Measurements from ENCODE around the gene GPC1.

The GPC1 gene

DNA sequence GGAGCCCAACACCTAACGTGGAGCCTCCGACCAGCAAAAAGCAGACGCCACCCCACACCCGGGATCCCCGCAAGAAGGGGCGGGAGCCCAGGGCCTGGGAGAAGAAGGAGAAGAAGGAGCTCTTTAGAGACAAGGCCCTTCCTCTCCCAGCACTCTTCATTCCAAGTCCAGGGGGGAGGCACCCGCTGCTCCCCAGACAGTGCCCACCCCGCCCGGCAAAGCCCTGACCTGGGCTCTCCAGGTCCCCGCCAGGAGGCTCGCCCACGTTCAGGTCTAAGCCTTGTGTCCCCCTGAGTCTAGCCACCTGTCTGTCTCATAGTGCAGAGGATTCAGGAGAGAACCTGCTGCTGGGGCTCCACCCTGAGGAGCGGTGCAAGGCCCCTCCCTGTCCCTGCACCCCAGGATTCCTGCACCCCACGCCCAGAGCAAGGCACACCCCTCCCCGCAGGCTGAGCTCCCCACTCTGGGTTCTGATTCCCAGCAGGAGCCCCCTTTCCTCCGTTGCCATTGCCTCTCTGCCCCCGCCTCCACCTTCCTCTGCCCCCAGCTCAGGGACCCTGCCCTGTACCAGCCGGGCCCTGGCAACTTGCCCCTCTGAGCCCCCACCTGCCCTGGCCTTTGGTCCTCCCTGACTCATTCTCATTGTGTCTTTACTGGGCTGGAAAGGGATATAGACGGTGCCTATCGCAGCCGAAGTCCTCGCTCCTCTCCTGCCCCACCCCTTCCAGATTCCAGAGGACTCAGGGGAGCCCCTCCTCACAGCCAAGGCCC lies 33.5 kb upstream of the GPC1 start:
- H3K4me1 ChIP-seq (ENCODE audit: control insufficient read depth, insufficient read depth, low read length): no peaks in the 10 kb centered on the region
- POLR2A ChIA-PET: no interaction called here
- TF ChIP-seq ZNF24 (tag by site-specific recombination; IDR thresholded peaks at IDR 0.05): no peak
- TF ChIP-seq ZNF37A (tag by site-specific recombination; IDR thresholded peaks at IDR 0.05): no peak
- TF ChIP-seq ZBTB48 (tag by site-specific recombination; IDR thresholded peaks at IDR 0.05): no peak
- no peak for TF ChIP-seq KLF8 (tag by site-specific recombination; IDR thresholded peaks at IDR 0.05)
- TF ChIP-seq, protein P1, sequence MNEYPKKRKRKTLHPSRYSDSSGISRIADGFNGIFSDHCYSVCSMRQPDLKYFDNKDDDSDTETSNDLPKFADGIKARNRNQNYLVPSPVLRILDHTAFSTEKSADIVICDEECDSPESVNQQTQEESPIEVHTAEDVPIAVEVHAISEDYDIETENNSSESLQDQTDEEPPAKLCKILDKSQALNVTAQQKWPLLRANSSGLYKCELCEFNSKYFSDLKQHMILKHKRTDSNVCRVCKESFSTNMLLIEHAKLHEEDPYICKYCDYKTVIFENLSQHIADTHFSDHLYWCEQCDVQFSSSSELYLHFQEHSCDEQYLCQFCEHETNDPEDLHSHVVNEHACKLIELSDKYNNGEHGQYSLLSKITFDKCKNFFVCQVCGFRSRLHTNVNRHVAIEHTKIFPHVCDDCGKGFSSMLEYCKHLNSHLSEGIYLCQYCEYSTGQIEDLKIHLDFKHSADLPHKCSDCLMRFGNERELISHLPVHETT (tag by site-specific recombination; IDR thresholded peaks at IDR 0.05): no peak
- TF ChIP-seq ZNF132 (tag by site-specific recombination; IDR thresholded peaks at IDR 0.05; ENCODE audit: borderline replicate concordance): no peak
- TF ChIP-seq, protein P2, sequence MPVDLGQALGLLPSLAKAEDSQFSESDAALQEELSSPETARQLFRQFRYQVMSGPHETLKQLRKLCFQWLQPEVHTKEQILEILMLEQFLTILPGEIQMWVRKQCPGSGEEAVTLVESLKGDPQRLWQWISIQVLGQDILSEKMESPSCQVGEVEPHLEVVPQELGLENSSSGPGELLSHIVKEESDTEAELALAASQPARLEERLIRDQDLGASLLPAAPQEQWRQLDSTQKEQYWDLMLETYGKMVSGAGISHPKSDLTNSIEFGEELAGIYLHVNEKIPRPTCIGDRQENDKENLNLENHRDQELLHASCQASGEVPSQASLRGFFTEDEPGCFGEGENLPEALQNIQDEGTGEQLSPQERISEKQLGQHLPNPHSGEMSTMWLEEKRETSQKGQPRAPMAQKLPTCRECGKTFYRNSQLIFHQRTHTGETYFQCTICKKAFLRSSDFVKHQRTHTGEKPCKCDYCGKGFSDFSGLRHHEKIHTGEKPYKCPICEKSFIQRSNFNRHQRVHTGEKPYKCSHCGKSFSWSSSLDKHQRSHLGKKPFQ (tag by site-specific recombination; IDR thresholded peaks at IDR 0.05): no peak
- no peak for TF ChIP-seq ZNF157 (tag by site-specific recombination; IDR thresholded peaks at IDR 0.05)
- no peak for TF ChIP-seq ZNF792 (tag by site-specific recombination; IDR thresholded peaks at IDR 0.05)
- TF ChIP-seq, protein P3, sequence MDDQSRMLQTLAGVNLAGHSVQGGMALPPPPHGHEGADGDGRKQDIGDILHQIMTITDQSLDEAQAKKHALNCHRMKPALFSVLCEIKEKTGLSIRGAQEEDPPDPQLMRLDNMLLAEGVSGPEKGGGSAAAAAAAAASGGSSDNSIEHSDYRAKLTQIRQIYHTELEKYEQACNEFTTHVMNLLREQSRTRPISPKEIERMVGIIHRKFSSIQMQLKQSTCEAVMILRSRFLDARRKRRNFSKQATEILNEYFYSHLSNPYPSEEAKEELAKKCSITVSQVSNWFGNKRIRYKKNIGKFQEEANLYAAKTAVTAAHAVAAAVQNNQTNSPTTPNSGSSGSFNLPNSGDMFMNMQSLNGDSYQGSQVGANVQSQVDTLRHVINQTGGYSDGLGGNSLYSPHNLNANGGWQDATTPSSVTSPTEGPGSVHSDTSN (CRISPR knock-in tag; IDR thresholded peaks at IDR 0.05): no peak

DNA sequence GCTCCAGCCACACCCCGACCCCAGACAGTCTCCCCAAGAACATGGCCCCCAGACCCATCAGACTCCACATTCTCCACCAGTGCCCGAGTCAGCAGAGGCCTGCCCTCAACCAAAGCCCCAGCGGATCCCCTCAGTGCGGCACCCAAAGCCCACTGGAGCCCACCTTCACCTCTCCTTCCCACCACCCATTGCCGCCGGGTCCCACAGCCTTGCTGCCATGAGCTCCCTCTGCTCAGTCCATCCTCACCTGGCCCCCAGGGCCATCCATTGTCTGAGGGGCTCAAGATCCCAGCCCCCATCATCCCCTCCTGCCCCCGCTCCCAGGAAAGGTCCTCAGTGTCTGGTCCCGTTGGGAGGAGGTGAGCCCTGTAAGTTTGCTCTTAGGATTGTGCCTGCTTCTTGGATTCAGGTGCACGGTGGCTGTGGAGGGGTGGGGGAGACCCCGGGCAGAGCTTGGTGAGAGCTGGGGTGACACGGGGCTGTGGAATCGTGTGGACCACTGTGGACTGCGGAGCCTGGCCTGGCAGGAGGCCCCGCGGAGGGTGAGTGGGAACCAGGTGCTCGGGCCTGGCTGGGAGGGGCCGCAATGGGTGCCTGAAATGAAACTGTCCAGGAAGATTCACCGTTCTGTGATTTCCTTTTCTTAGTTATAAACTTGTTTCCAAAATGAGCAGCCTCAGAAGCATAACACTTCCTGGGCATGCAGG lies 32.7 kb upstream of the GPC1 start:
- H3K36me3 ChIP-seq (ENCODE audit: control insufficient read depth in 2 of 2, insufficient read depth in 1 of 2, low read length in 2 of 2): no peaks in the 10 kb centered on the region
- H3K27ac ChIP-seq (ENCODE audit: extremely low read depth, low read depth, low read length): no peak overlapping the region
- H3K4me1 ChIP-seq (ENCODE audit: control insufficient read depth, insufficient read depth, low read length): no peaks in the 10 kb centered on the region
- H3K9me3 ChIP-seq (ENCODE audit: control insufficient read depth, insufficient read depth, low read depth, low read length): no peaks in the 10 kb centered on the region
- ChIA-PET CTCF (no interaction called here), POLR2A (no interaction called here)
- no peak overlapping the region for H3K4me3 ChIP-seq (ENCODE audit: low read depth, low read length)
- TF ChIP-seq ZNF677 (tag by site-specific recombination; IDR thresholded peaks at IDR 0.05) (no peak), ZNF707 (tag by site-specific recombination; IDR thresholded peaks at IDR 0.05) (no peak), ZNF184 (tag by site-specific recombination; IDR thresholded peaks at IDR 0.05) (no peak), ZNF221 (tag by site-specific recombination; IDR thresholded peaks at IDR 0.05; ENCODE audit: borderline replicate concordance) (no peak), ZIC2 (tag by site-specific recombination; IDR thresholded peaks at IDR 0.05) (no peak), SALL2 (tag by site-specific recombination; IDR thresholded peaks at IDR 0.05; ENCODE audit: borderline replicate concordance) (no peak), MEIS1 (CRISPR knock-in tag; IDR thresholded peaks at IDR 0.05; ENCODE audit: borderline replicate concordance) (no peak), ZNF16 (tag by site-specific recombination; IDR thresholded peaks at IDR 0.05; ENCODE audit: low read depth) (no peak), ZNF558 (tag by site-specific recombination; IDR thresholded peaks at IDR 0.05) (no peak), ZNF501 (tag by site-specific recombination; IDR thresholded peaks at IDR 0.05) (no peak), ZNF175 (tag by site-specific recombination; IDR thresholded peaks at IDR 0.05) (no peak)
- TF ChIP-seq, protein P4, sequence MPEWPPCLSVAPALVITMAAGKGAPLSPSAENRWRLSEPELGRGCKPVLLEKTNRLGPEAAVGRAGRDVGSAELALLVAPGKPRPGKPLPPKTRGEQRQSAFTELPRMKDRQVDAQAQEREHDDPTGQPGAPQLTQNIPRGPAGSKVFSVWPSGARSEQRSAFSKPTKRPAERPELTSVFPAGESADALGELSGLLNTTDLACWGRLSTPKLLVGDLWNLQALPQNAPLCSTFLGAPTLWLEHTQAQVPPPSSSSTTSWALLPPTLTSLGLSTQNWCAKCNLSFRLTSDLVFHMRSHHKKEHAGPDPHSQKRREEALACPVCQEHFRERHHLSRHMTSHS (tag by site-specific recombination; IDR thresholded peaks at IDR 0.05): no peak
- TF ChIP-seq, protein P5, sequence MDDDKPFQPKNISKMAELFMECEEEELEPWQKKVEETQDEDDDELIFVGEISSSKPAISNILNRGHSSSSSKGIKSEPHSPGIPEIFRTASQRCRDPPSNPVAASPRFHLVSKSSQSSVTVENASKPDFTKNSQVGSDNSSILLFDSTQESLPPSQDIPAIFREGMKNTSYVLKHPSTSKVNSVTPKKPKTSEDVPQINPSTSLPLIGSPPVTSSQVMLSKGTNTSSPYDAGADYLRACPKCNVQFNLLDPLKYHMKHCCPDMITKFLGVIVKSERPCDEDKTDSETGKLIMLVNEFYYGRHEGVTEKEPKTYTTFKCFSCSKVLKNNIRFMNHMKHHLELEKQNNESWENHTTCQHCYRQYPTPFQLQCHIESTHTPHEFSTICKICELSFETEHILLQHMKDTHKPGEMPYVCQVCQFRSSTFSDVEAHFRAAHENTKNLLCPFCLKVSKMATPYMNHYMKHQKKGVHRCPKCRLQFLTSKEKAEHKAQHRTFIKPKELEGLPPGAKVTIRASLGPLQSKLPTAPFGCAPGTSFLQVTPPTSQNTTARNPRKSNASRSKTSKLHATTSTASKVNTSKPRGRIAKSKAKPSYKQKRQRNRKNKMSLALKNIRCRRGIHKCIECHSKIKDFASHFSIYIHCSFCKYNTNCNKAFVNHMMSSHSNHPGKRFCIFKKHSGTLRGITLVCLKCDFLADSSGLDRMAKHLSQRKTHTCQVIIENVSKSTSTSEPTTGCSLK (tag by site-specific recombination; IDR thresholded peaks at IDR 0.05): no peak
- TF ChIP-seq, protein P6, sequence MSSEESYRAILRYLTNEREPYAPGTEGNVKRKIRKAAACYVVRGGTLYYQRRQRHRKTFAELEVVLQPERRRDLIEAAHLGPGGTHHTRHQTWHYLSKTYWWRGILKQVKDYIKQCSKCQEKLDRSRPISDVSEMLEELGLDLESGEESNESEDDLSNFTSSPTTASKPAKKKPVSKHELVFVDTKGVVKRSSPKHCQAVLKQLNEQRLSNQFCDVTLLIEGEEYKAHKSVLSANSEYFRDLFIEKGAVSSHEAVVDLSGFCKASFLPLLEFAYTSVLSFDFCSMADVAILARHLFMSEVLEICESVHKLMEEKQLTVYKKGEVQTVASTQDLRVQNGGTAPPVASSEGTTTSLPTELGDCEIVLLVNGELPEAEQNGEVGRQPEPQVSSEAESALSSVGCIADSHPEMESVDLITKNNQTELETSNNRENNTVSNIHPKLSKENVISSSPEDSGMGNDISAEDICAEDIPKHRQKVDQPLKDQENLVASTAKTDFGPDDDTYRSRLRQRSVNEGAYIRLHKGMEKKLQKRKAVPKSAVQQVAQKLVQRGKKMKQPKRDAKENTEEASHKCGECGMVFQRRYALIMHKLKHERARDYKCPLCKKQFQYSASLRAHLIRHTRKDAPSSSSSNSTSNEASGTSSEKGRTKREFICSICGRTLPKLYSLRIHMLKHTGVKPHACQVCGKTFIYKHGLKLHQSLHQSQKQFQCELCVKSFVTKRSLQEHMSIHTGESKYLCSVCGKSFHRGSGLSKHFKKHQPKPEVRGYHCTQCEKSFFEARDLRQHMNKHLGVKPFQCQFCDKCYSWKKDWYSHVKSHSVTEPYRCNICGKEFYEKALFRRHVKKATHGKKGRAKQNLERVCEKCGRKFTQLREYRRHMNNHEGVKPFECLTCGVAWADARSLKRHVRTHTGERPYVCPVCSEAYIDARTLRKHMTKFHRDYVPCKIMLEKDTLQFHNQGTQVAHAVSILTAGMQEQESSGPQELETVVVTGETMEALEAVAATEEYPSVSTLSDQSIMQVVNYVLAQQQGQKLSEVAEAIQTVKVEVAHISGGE (tag by site-specific recombination; conservative IDR thresholded peaks at IDR 0.05; ENCODE audit: low read depth): no peak

More for the DNA sequence above, 33.5 kb upstream of the GPC1 start:
- Histone ChIP-seq H3K4me3 (ENCODE audit: low read depth, low read length) (no peak overlapping the region), H3K36me3 (ENCODE audit: control insufficient read depth in 2 of 2, insufficient read depth in 1 of 2, low read length in 2 of 2) (no peaks in the 10 kb centered on the region), H3K27ac (ENCODE audit: extremely low read depth, low read depth, low read length) (no peak overlapping the region), H3K9me3 (ENCODE audit: control insufficient read depth, insufficient read depth, low read depth, low read length) (no peaks in the 10 kb centered on the region)
- CTCF ChIA-PET: no interaction called here

Measured in HEK293 (cell line).